Suprapubic skin (tissue), 4 donors: Measurements from ENCODE around the gene PHACTR1. TPM values are rescaled to one million over a fixed set of nuclear protein-coding genes. Genes with fewer than 3 reads are reported as not detected.

Source experiments
- DNase-seq, 2 donors: peaks; one replicate each; pipeline ENCODE4 v3.0.0-alpha.2; 2019; ENCODE audit warnings: low spot score in 2 of 2
- H3K27ac ChIP-seq: fragments of 200-600 bp; sonication (generic); one replicate; pipeline ENCODE4 v1.5.1; 2019
- H3K27me3 ChIP-seq: fragments of 200-600 bp; sonication (generic); one replicate; pipeline ENCODE4 v1.5.1; 2019
- H3K36me3 ChIP-seq: fragments of 200-600 bp; sonication (generic); one replicate; pipeline ENCODE4 v1.5.1; 2019
- H3K4me1 ChIP-seq: fragments of 200-600 bp; sonication (generic); one replicate; pipeline ENCODE4 v1.5.1; 2019
- H3K4me3 ChIP-seq: fragments of 200-600 bp; sonication (generic); one replicate; pipeline ENCODE4 v1.5.1; 2019; ENCODE audit warnings: mild to moderate bottlenecking
- H3K9me3 ChIP-seq: fragments of 200-600 bp; sonication (generic); one replicate; pipeline ENCODE4 v1.5.1; 2019
- CTCF ChIP-seq, 2 donors: fragments of 200-600 bp in 1 of 2; fragments of 450-650 bp in 1 of 2; sonication (generic) in 1 of 2; IDR thresholded peaks; one replicate each; pipeline ENCODE4 v1.5.1; 2016 to 2019; ENCODE audit warnings: antibody characterized with exemption in 2 of 2, mild to moderate bottlenecking in 1 of 2, moderate library complexity in 1 of 2
- EP300 ChIP-seq: sonication (generic); formaldehyde crosslinking; IDR thresholded peaks from one replicate; pipeline ENCODE4 v1.6.1; 2017; ENCODE audit warnings: antibody characterized with exemption
- POLR2A ChIP-seq, 2 donors: fragments of 450-650 bp; IDR thresholded peaks; one replicate each; pipeline ENCODE4 v1.6.1; 2017; ENCODE audit warnings: antibody characterized with exemption in 2 of 2, mild to moderate bottlenecking in 2 of 2, moderate library complexity in 2 of 2
- POLR2AphosphoS5 ChIP-seq, 3 donors: sonication (generic); formaldehyde crosslinking; IDR thresholded peaks; one replicate each; pipeline ENCODE4 v1.6.1; 2017; ENCODE audit warnings: antibody characterized with exemption in 3 of 3
- WGBS: methylation state at CpG from one replicate; pipeline ENCODE4 v1.1.5; 2018; 5-methylcytosine and 5-hydroxymethylcytosine counted together
- total RNA-seq, 4 donors: library from RNA; depleted of rRNA; stranded (reverse); fragments of >200 nt; gene quantifications; one replicate each; pipeline ENCODE4 v1.1.0, GENCODE V29; 2016

Gene PHACTR1
- total RNA-seq, 4 donors from 2014 or later, result 4.0 to 8.2 (median 6.4) TPM

GRCh38 chr6:12815089-12815488 is 98.5 kb downstream of the PHACTR1 start:
- 48% methylated on average over 2 of the region's 2 CpGs for WGBS
- no peak for DNase-seq
- Histone ChIP-seq H3K4me1 (no peaks in the 10 kb centered on the region), H3K9me3 (no peaks in the 10 kb centered on the region), H3K27ac (no peak overlapping the region), H3K36me3 (no peaks in the 10 kb centered on the region), H3K4me3 (no peak overlapping the region), H3K27me3 (peaks cover 2% of the 10 kb centered on the region)
- TF ChIP-seq EP300, result no peak
- TF ChIP-seq POLR2A (IDR thresholded peaks at IDR 0.05), result no peak
- TF ChIP-seq CTCF (IDR thresholded peaks at IDR 0.05), result no peak
- no peak for TF ChIP-seq POLR2AphosphoS5 (IDR thresholded peaks at IDR 0.05)

GRCh38 chr6:12815884-12816600 is 99.5 kb downstream of the PHACTR1 start:
- H3K4me3 ChIP-seq, result no peak overlapping the region

GRCh38 chr6:12818324-12818723 is 101.8 kb downstream of the PHACTR1 start:
- Histone ChIP-seq H3K9me3 (no peaks in the 10 kb centered on the region), H3K27ac (no peak overlapping the region), H3K27me3 (peaks cover 9% of the 10 kb centered on the region), H3K36me3 (no peaks in the 10 kb centered on the region), H3K4me1 (no peaks in the 10 kb centered on the region), H3K4me3 (no peak overlapping the region)
- WGBS, result 35% methylated on average over 1 of the region's 1 CpG
- TF ChIP-seq POLR2A (IDR thresholded peaks at IDR 0.05) (no peak), CTCF (IDR thresholded peaks at IDR 0.05) (no peak), POLR2AphosphoS5 (IDR thresholded peaks at IDR 0.05) (no peak), EP300 (no peak)
- no peak for DNase-seq

More at GRCh38 chr6:12815884-12816600, 99.5 kb downstream of the PHACTR1 start:
- no peak for DNase-seq
- Histone ChIP-seq H3K9me3 (no peaks in the 10 kb centered on the region), H3K4me1 (no peaks in the 10 kb centered on the region), H3K36me3 (no peaks in the 10 kb centered on the region), H3K27me3 (peaks cover 2% of the 10 kb centered on the region), H3K27ac (no peak overlapping the region)
- 51% methylated on average over 4 of the region's 4 CpGs for WGBS
- TF ChIP-seq POLR2A (IDR thresholded peaks at IDR 0.05) (no peak), EP300 (no peak), CTCF (IDR thresholded peaks at IDR 0.05) (no peak), POLR2AphosphoS5 (IDR thresholded peaks at IDR 0.05) (no peak)

GRCh38 chr6:12823847-12824246 is 107.3 kb downstream of the PHACTR1 start:
- no peaks in the 10 kb centered on the region for H3K36me3 ChIP-seq
- no peaks in the 10 kb centered on the region for H3K4me1 ChIP-seq
- TF ChIP-seq CTCF (IDR thresholded peaks at IDR 0.05), result no peak
- no peak for TF ChIP-seq POLR2A (IDR thresholded peaks at IDR 0.05)
- no peak for TF ChIP-seq POLR2AphosphoS5 (IDR thresholded peaks at IDR 0.05)
- no peak for TF ChIP-seq EP300
- DNase-seq, result no peak
- peaks cover 6% of the 10 kb centered on the region for H3K27me3 ChIP-seq
- no peaks in the 10 kb centered on the region for H3K9me3 ChIP-seq
- WGBS, result 93% methylated on average over 8 of the region's 8 CpGs
- H3K27ac ChIP-seq, result no peak overlapping the region
- no peak overlapping the region for H3K4me3 ChIP-seq

GRCh38 chr6:12826584-12826983 is 110.0 kb downstream of the PHACTR1 start:
- WGBS, result 57% methylated on average over 2 of the region's 2 CpGs
- H3K27me3 ChIP-seq, result peaks cover 6% of the 10 kb centered on the region
- no peak overlapping the region for H3K4me3 ChIP-seq
- no peaks in the 10 kb centered on the region for H3K4me1 ChIP-seq
- H3K36me3 ChIP-seq, result no peaks in the 10 kb centered on the region
- DNase-seq, result no peak
- TF ChIP-seq POLR2AphosphoS5 (IDR thresholded peaks at IDR 0.05) (no peak), CTCF (IDR thresholded peaks at IDR 0.05) (no peak), POLR2A (IDR thresholded peaks at IDR 0.05) (no peak), EP300 (no peak)
- no peak overlapping the region for H3K27ac ChIP-seq
- no peaks in the 10 kb centered on the region for H3K9me3 ChIP-seq
